ENCODE results near the gene YIPF7.

The YIPF7 gene

GRCh38 chr4:44616621-44617020 is 34.8 kb downstream of the YIPF7 start:
- no peak for DNase-seq

- DNase-seq, result no peak
Measured at GRCh38 chr4:44583393-44583792, 68.0 kb downstream of the YIPF7 start.

- DNase-seq, result no peak
Measured at GRCh38 chr4:44580231-44580630, 71.2 kb downstream of the YIPF7 start.

GRCh38 chr4:44578954-44579353 is 72.5 kb downstream of the YIPF7 start:
- DNase-seq, result no peak

Data from NCI-H1436 treated with DMSO at 0.1 percent for 48 hours (cell line).